ENCODE results near the gene PPP1R16B. TPM values are rescaled to one million over a fixed set of nuclear protein-coding genes. Genes with fewer than 3 reads are reported as not detected.
"Not testable (repeated sequence)": the region's sequence is repeated elsewhere in the genome, so short reads cannot be mapped to it uniquely, and the experiment has no call there.

The PPP1R16B gene
- total RNA-seq, 2 experiments from 2014 or later: 111 to 114 TPM

DNA sequence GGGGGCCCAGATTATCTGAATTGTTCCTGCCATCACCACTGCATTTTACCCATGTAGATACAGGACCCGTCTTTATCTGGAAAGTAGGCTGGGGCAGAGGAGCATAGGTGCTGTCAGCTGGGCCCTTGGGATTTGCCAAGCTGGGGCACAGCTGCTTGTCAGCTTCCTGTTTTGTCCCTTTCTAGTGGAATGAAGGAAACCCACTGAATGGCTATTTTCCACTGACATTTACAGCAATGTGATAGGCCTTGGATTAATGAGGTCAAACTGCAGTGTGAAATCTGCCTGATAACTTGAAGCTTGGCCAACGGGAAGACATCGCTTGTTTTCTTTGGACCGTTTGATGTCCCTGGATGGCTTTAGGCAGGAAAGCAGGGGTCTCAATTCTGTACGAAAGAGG is 6.7 kb downstream of the PPP1R16B start:
- Mint-ChIP-seq H3K9me3 (no peaks in the 10 kb centered on the region), H3K27ac (peak overlapping the region; percentile 61), H3K4me1 (ENCODE audit: low read depth) (peaks cover 93% of the 10 kb centered on the region), H3K4me3 (no peak overlapping the region), H3K27me3 (no peaks in the 10 kb centered on the region), H3K36me3 (peaks cover 73% of the 10 kb centered on the region)
- DNase-seq: no peak
- ChIA-PET POLR2A (no interaction called here), CTCF (no interaction called here)
- intact Hi-C loops (cut with micrococcal nuclease): no loop called here

DNA sequence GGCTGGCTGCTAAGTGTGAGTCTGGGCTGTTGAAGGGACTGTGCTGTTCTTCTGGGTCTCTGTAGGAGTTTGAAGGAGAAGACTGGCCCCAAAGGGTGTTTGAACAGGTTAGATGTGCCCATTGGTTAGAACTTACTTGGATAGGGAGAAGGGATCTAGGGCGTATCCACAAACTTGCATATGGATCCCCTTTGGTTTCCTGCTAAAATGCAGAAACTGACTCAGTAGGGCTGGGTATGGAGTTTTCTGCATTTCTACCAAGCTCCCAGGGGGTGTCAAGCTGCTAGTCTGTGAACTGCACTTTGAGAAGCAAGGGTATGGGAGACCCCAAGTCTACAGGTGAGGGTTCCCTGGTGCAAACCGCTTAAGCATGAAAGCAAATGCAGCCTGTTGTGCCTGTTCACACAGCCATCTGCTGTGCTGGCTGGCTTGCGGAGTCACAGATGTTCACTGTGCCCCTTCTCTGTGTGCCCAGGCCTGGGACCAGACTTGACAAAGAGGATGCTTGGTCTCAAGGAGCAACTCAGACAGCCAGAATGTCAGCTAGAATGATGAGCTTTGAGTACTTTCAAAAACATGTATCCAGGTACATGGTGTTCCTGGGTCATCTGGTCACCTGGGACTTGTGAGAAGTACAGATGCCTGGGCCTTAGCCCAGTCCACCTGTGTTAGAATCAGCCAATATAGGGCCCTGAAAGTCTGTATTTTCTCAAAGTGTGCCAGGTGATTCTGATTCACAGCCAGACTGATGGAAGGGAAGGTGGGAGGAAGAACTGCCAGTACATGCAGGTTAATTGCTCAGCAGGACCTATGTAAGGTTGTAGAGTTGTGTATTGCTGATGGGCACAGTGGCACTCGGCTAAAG is 7.4 kb downstream of the PPP1R16B start:
- Mint-ChIP-seq H3K27me3 (no peaks in the 10 kb centered on the region), H3K36me3 (peaks cover 68% of the 10 kb centered on the region), H3K9me3 (no peaks in the 10 kb centered on the region), H3K27ac (peak overlapping the region; percentile 33), H3K4me1 (ENCODE audit: low read depth) (peaks cover 91% of the 10 kb centered on the region), H3K4me3 (no peak overlapping the region)
- DNase-seq: no peak
- POLR2A ChIA-PET: no interaction called here
- CTCF ChIA-PET: no interaction called here
- intact Hi-C loops (cut with micrococcal nuclease): no loop called here

DNA sequence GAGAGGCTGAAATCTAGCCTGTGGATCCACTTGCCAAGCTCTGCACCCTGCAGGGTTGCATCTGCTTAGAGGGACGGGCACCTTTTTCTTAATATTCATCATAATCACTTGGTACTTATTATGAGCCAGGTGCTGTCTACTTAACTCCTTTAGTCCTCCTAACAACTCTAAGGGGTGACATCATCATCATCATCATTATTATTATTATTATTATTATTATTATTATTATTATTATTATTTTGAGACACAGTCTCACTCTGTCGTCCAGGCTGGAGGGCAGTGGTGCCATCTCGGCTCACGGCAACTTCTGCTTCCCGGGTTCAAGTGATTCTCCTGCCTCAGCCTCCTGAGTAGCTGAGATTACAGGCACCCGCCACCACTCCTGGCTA is 8.1 kb downstream of the PPP1R16B start:
- H3K27ac Mint-ChIP-seq; H3K27me3 Mint-ChIP-seq; POLR2A ChIA-PET; H3K9me3 Mint-ChIP-seq; H3K4me3 Mint-ChIP-seq; CTCF ChIA-PET; DNase-seq; intact Hi-C loops (cut with micrococcal nuclease): not testable (repeated sequence)
- Mint-ChIP-seq H3K36me3 (peaks cover 71% of the 10 kb centered on the region), H3K4me1 (ENCODE audit: low read depth) (peaks cover 93% of the 10 kb centered on the region)

DNA sequence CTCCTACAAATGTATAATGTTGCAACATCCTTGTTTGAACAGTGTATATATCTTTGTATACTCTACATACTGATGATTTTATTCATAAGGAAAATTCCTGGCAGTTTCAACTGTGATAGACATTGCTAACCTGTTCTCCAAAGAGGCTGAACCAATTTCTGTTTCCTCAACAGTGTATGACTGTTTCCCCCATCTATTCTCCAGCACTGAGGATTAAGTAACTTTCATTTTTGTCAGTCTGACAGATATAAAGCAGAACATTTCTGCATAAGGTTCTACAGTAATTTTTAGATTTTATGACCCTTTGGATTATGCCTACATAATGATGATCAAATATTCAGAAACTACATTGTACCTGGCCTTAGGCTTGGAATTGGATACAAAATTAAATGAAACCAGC is 9.9 kb downstream of the PPP1R16B start:
- H3K4me3 Mint-ChIP-seq: no peak overlapping the region
- peaks cover 67% of the 10 kb centered on the region for H3K36me3 Mint-ChIP-seq
- no peak for DNase-seq
- no peaks in the 10 kb centered on the region for H3K27me3 Mint-ChIP-seq
- ChIA-PET POLR2A (no interaction called here), CTCF (interaction anchor here (0.6 to 1.7 kb wide), 4 partner anchors 9 to 170 kb away, joined by 3 to 5 read pairs (median 4); no protein-coding TSS in a partner anchor)
- H3K9me3 Mint-ChIP-seq: peaks cover 3% of the 10 kb centered on the region
- intact Hi-C loops (cut with micrococcal nuclease): no loop called here
- H3K27ac Mint-ChIP-seq: peak overlapping the region; percentile 47
- peaks cover 81% of the 10 kb centered on the region for H3K4me1 Mint-ChIP-seq (ENCODE audit: low read depth)

DNA sequence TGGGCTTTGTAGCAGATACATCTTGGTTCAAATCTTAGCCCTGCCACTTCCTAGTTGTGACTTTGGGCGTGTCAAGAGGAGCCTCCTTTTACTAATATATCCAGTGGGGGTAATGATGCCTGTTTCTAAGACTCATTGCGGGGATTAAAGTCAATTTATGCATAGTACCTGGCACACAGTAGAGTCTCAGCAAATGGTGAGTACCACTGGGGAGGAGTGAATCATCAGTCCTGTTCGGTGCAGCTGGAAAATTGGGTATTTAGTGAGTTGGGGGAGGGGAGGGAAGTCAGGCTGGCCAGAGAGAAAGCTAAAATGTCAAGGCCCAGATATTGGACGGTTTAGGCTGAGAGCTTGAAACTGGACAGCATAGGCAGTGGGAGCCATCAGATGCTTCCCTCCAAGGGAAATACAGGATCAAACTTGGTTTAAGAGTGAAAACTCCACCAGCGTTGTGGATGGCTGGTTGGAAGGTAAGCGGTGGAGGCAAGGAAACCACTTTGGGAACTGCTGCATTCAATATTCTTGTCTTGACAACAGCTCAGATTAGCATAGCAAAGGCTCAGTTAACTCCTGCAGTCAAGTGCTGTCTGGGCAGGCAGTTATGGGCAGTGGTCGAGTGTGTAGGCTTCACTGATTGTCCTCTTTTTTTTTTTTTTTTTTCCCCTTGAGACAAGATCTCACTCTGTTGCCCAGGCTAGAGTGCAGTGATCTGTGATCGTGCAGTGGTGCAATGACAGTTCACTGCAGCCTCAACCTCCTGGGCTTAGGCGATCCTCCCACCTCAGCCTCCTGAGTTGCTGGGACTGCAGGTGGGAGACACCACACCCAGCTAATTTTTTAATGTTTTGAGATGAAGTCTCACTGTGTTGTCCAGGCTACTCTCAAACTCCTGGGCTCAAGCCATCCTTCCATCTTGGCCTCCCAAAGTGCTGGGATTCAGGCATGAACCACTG is 12.9 kb downstream of the PPP1R16B start:
- Mint-ChIP-seq H3K36me3 (peaks cover 64% of the 10 kb centered on the region), H3K4me1 (ENCODE audit: low read depth) (peaks cover 78% of the 10 kb centered on the region), H3K4me3 (no peak overlapping the region), H3K9me3 (peaks cover 5% of the 10 kb centered on the region), H3K27me3 (no peaks in the 10 kb centered on the region), H3K27ac (peak overlapping the region; percentile 28)
- no peak for DNase-seq
- POLR2A ChIA-PET: interaction anchor here (1.3 kb wide), 1 partner anchor 13 kb away, joined by 3 read pairs; the partner anchor contains the start of gene PPP1R16B
- intact Hi-C loops (cut with micrococcal nuclease): no loop called here
- CTCF ChIA-PET: interaction anchor here (0.6 to 1.1 kb wide), 3 partner anchors 10 to 75 kb away, joined by 3 read pairs; no protein-coding TSS in a partner anchor

DNA sequence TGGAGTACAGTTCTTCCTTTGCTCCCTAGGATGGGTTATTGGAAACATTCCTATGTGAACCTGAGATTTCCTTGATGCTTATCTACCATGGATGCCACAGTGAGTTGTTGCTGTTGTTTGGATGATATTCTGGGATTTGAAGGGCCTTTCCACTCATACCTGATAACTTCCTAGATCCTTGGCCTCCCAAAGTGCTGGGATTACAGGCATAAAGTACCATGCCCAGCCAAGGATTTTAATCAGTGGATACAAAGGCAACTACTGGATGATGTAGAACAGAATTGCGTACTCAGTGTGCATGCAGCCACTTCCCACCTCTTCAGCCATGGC is 20.0 kb downstream of the PPP1R16B start:
- intact Hi-C loops (cut with micrococcal nuclease): no loop called here
- CTCF ChIA-PET: no interaction called here
- Mint-ChIP-seq H3K9me3 (peaks cover 3% of the 10 kb centered on the region), H3K4me3 (no peak overlapping the region), H3K27ac (peak overlapping the region; percentile 67), H3K36me3 (peaks cover 66% of the 10 kb centered on the region), H3K27me3 (no peaks in the 10 kb centered on the region), H3K4me1 (ENCODE audit: low read depth) (peaks cover 94% of the 10 kb centered on the region)
- POLR2A ChIA-PET: no interaction called here
- no peak for DNase-seq

DNA sequence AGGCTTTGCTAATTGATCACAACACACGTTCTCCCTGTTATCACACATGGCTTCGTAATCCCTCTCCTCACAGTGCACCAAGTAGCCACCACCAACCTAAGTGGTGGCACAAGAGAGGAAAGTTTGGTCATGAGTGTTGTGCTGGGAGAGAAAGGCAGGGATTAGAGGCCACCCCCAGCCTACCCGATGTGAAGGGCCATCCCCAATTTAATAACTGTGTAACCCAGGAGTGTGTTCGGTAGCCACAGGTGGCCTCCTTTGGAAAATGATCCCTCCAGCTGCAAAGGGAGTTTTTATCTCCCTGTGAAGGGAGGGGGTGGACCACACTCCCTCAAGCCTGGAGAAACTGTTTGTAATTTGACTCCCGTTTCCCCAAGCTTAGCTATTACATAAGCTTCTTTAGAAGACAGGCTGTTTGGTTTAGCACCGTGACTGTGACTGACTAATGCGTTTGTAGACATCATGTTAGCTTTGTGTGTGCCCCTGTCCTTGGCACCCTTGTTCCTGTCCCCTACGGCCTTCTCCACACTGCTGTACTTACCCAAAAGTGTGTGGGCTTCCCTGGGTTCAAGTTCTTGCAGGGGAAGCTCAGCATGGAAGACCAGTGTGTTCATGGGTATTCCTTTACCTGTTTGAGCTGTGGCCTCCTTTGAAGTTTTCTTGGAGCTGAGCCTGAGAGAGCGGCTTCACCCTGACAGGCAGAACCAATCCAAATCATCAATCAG is 20.6 kb downstream of the PPP1R16B start:
- POLR2A ChIA-PET: no interaction called here
- no peaks in the 10 kb centered on the region for H3K27me3 Mint-ChIP-seq
- H3K36me3 Mint-ChIP-seq: peaks cover 69% of the 10 kb centered on the region

DNA sequence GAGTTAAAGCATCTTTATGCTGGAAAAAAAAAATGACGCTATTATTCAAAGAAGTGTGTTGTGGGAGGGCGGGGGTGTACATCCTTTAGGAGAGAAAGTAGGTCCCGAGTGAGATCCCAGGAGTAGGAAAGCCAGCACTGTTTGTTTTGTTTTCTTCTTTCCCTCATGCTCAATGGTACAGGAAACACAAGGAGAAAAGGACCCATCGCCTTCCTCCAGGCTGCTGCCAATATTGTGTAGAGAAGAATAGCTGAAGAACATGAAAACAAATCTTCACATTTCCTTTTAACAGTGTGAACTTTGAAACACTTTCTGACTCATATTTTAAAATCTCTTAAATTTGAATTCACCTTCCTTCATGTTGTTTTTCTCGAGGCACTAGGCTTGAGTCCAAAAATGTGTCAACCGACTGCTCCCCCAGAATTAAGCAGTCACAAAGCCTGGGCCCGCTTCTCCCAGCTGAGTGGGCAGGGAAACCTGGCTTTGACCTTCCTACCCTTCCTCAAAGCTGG is 22.3 kb downstream of the PPP1R16B start:
- Mint-ChIP-seq H3K4me3 (peak overlapping the region; percentile 7), H3K27me3 (no peaks in the 10 kb centered on the region), H3K4me1 (ENCODE audit: low read depth) (peaks cover 98% of the 10 kb centered on the region), H3K36me3 (peaks cover 66% of the 10 kb centered on the region), H3K9me3 (no peaks in the 10 kb centered on the region), H3K27ac (peak overlapping the region; percentile 92)
- ChIA-PET CTCF (interaction anchor here (0.9 to 1.2 kb wide), 3 partner anchors 22 to 65 kb away, joined by 3 read pairs; partner anchors contain the start of gene PPP1R16B), POLR2A (interaction anchor here (0.8 to 1.3 kb wide), 3 partner anchors 12 to 45 kb away, joined by 3 to 5 read pairs (median 4); no protein-coding TSS in a partner anchor)
- intact Hi-C loops (cut with micrococcal nuclease): loop anchor here (2.0 kb wide), 1 partner anchor 15 kb away; no protein-coding TSS in a partner anchor
- no peak for DNase-seq

More for the DNA sequence above, 20.6 kb downstream of the PPP1R16B start:
- no peak overlapping the region for H3K4me3 Mint-ChIP-seq
- DNase-seq: no peak
- H3K4me1 Mint-ChIP-seq (ENCODE audit: low read depth): peaks cover 98% of the 10 kb centered on the region
- CTCF ChIA-PET: interaction anchor here (1.1 kb wide), 1 partner anchor 21 kb away, joined by 3 read pairs; the partner anchor contains the start of gene PPP1R16B
- intact Hi-C loops (cut with micrococcal nuclease): no loop called here
- peaks cover 3% of the 10 kb centered on the region for H3K9me3 Mint-ChIP-seq
- peak overlapping the region; percentile 69 for H3K27ac Mint-ChIP-seq

DNA sequence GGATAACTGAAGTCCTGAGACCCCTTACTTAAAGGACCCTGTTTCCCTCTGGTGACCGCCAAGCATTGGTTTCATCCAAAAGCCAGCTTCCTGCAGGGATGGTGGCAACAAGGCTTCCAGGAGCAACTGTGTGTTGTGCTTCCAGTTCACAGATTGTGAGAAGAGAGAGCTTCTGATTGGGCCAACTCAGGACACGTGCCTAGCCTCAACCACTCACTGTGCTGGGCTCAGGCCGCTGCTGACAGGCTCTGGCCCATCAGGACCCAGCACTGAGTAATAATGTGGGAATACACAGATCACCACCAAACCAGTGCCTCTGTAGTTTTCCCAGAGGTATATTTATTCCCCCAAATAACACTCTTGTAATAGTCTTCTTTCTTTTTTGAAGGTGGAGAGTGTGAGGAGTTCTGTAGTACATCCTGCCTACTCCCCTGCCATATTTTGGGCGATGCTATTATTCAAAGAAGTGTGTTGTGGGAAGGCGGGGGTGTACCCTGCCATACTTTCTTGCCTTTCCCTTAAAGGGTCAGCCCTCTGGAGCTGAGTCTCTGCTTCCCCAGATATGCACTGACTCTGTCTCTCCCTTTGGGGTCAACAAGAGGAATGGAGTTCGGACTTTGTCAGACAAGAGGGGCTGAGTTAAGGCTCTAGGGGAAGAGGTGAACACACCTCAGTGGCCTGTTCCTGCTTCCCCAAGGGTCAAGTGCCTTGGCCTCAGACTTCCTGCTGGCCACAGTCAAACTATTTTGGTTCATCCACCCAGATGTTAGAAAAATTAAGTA is 23.2 kb downstream of the PPP1R16B start:
- peaks cover 71% of the 10 kb centered on the region for H3K36me3 Mint-ChIP-seq
- ChIA-PET CTCF (interaction anchor here (0.8 to 1.2 kb wide), 3 partner anchors 23 to 64 kb away, joined by 3 read pairs; partner anchors contain the start of gene PPP1R16B), POLR2A (interaction anchor here (1.3 kb wide), 1 partner anchor 44 kb away, joined by 4 read pairs; no protein-coding TSS in a partner anchor)
- no peak for DNase-seq
- H3K27ac Mint-ChIP-seq: peak overlapping the region; percentile 92
- no peaks in the 10 kb centered on the region for H3K9me3 Mint-ChIP-seq
- peaks cover 98% of the 10 kb centered on the region for H3K4me1 Mint-ChIP-seq (ENCODE audit: low read depth)
- intact Hi-C loops (cut with micrococcal nuclease): loop anchor here (2.0 kb wide), 1 partner anchor 14 kb away; no protein-coding TSS in a partner anchor
- no peaks in the 10 kb centered on the region for H3K27me3 Mint-ChIP-seq
- H3K4me3 Mint-ChIP-seq: no peak overlapping the region

DNA sequence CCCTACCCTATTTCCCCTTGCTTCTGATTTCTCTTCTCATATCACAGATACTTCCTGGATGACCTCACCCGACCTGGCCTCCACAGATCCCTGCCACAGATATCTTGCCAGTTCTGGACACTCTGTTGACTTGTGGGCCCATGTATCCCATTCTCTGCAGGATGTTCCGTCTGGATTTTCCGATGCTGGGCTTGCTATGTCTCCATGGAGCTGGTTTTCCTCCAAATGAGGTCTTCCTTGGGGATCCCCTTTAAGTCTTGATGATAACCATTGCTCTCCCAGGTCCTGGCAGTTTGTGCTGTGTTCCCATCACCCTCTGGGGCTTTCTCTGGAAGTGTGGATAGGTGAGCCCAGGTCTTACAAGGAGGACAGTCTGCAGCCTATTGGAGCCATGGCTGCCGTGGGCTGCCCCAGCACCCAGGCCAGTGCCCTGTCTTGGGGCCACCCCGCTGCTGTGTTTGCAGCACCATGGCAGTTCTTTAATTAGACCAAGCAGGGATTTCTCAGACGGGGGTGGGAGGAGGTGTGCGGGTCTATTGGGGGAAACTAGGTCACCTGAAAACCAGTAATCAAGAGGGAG is 23.9 kb downstream of the PPP1R16B start:
- ChIA-PET POLR2A (no interaction called here), CTCF (no interaction called here)
- no peak for DNase-seq
- Mint-ChIP-seq H3K4me3 (no peak overlapping the region), H3K9me3 (no peaks in the 10 kb centered on the region), H3K4me1 (ENCODE audit: low read depth) (peaks cover 98% of the 10 kb centered on the region), H3K27ac (peak overlapping the region; percentile 92), H3K27me3 (no peaks in the 10 kb centered on the region), H3K36me3 (peaks cover 68% of the 10 kb centered on the region)
- intact Hi-C loops (cut with micrococcal nuclease): loop anchor here (2.0 kb wide), 1 partner anchor 13 kb away; no protein-coding TSS in a partner anchor

Data from activated CD4-positive, alpha-beta memory T cell treated with anti-CD3 and anti-CD28 coated beads for 36 hours (primary cell).